Measurements from ENCODE around the gene CKAP2L.

CKAP2L gene

GRCh38 chr2:112773556-112773955, 9.1 kb upstream of the CKAP2L start:
- no peak overlapping the region for H3K4me3 ChIP-seq (ENCODE audit: low read depth, low read length)
- no peak for TF ChIP-seq CTCF (IDR thresholded peaks at IDR 0.05; ENCODE audit: low read depth, low read length, missing control alignments)
- DNase-seq (ENCODE audit: low read depth): no peak

GRCh38 chr2:112772911-112773475, 8.6 kb upstream of the CKAP2L start:
- no peak for TF ChIP-seq CTCF (IDR thresholded peaks at IDR 0.05; ENCODE audit: low read depth, low read length, missing control alignments)
- no peak for DNase-seq (ENCODE audit: low read depth)
- no peak overlapping the region for H3K4me3 ChIP-seq (ENCODE audit: low read depth, low read length)

GRCh38 chr2:112772322-112772721, 7.9 kb upstream of the CKAP2L start:
- no peak for TF ChIP-seq CTCF (IDR thresholded peaks at IDR 0.05; ENCODE audit: low read depth, low read length, missing control alignments)
- no peak overlapping the region for H3K4me3 ChIP-seq (ENCODE audit: low read depth, low read length)
- DNase-seq (ENCODE audit: low read depth): no peak

- H3K4me3 ChIP-seq (ENCODE audit: low read depth, low read length): no peak overlapping the region
- no peak for TF ChIP-seq CTCF (IDR thresholded peaks at IDR 0.05; ENCODE audit: low read depth, low read length, missing control alignments)
- no peak for DNase-seq (ENCODE audit: low read depth)
Measured at GRCh38 chr2:112768432-112768831, 4.0 kb upstream of the CKAP2L start.

- H3K4me3 ChIP-seq (ENCODE audit: low read depth, low read length): no peak overlapping the region
- no peak for DNase-seq (ENCODE audit: low read depth)
- TF ChIP-seq CTCF (IDR thresholded peaks at IDR 0.05; ENCODE audit: low read depth, low read length, missing control alignments): no peak
Measured at GRCh38 chr2:112767693-112768330, 3.4 kb upstream of the CKAP2L start.

- no peak for DNase-seq (ENCODE audit: low read depth)
- TF ChIP-seq CTCF (IDR thresholded peaks at IDR 0.05; ENCODE audit: low read depth, low read length, missing control alignments): no peak
- H3K4me3 ChIP-seq (ENCODE audit: low read depth, low read length): peak overlapping the region; percentile 71
Measured at GRCh38 chr2:112765251-112765650, 842 bp upstream of the CKAP2L start.

GRCh38 chr2:112762276-112762675, 2.1 kb downstream of the CKAP2L start:
- no peak overlapping the region for H3K4me3 ChIP-seq (ENCODE audit: low read depth, low read length)
- no peak for TF ChIP-seq CTCF (IDR thresholded peaks at IDR 0.05; ENCODE audit: low read depth, low read length, missing control alignments)
- no peak for DNase-seq (ENCODE audit: low read depth)
